ENCODE measurements around the gene MBOAT2.
"Not testable (repeated sequence)": the region's sequence is repeated elsewhere in the genome, so short reads cannot be mapped to it uniquely, and the experiment has no call there.

MBOAT2 gene

DNA sequence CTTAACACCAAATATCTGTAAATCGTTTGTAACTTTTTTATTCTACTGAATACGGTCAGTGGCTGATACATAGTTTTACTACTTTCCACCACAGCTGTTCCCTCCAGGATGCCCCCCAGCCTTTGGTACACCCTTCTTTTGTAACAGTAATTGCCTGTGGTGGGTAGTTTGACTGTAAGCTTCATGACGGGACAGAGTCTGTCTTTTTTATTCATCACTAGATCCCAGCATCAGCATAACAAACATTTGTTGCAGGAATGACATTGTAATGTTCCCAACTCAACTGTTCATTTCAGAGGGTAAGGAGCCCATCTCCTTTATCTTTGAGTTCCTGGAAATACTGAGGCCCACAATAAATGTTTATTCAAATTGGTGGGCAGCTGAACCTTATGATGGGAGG, 67.5 kb downstream of the MBOAT2 start:
- no peak overlapping the region for H2BK120ac ChIP-seq (ENCODE audit: low read depth, low read length)
- no peak overlapping the region for H3K27ac ChIP-seq (replicated peaks; ENCODE audit: low read length)
- no peak overlapping the region for H3K4me3 ChIP-seq (ENCODE audit: low read length in 2 of 2)
- peaks cover 0 to 9% of the 10 kb centered on the region in 2 donors for H3K4me1 ChIP-seq (ENCODE audit: control insufficient read depth in 2 of 2, insufficient read depth in 1 of 2, low read depth in 1 of 2, low read length in 2 of 2)
- no peak overlapping the region for H3K18ac ChIP-seq (ENCODE audit: low read length)
- H3K23ac ChIP-seq (ENCODE audit: low read depth, low read length, poor library complexity): no peak overlapping the region
- peaks cover 7 to 41% of the 10 kb centered on the region in 2 donors for H3K36me3 ChIP-seq (replicated peaks in 1 of 2; ENCODE audit: control insufficient read depth in 2 of 2, insufficient read depth in 2 of 2, low read length in 2 of 2)
- no peak overlapping the region for H2BK5ac ChIP-seq (ENCODE audit: low read length)
- no peak overlapping the region for H2AK5ac ChIP-seq (ENCODE audit: low read depth, low read length)
- H4K91ac ChIP-seq (ENCODE audit: low read depth, low read length, poor library complexity): no peak overlapping the region
- no CpG with 5 or more reads among the region's 3 CpGs for WGBS, 2 donors (ENCODE audit: extremely low coverage in 2 of 2, insufficient read length in 2 of 2, insufficient replicate concordance in 1 of 2)
- H3K27me3 ChIP-seq (ENCODE audit: control insufficient read depth in 3 of 3, insufficient read depth in 3 of 3, low read depth in 1 of 3, low read length in 3 of 3): no peaks in the 10 kb centered on the region
- no peak overlapping the region for H4K8ac ChIP-seq (ENCODE audit: low read depth, low read length)
- H2BK12ac ChIP-seq (ENCODE audit: low read length): no peak overlapping the region
- peaks cover 0 to 4% of the 10 kb centered on the region in 2 donors for H3K9me3 ChIP-seq (replicated peaks in 1 of 2; ENCODE audit: control insufficient read depth in 2 of 2, insufficient read depth in 1 of 2, low read depth in 1 of 2, low read length in 2 of 2)
- H2BK15ac ChIP-seq (ENCODE audit: low read length): no peak overlapping the region
- H2AFZ ChIP-seq (ENCODE audit: low read length): no peak overlapping the region
- H3K4me2 ChIP-seq (ENCODE audit: insufficient read depth, low read length, poor library complexity, severe bottlenecking): no peak overlapping the region
- H3K79me1 ChIP-seq (ENCODE audit: low read depth, low read length): no peaks in the 10 kb centered on the region
- no peak for DNase-seq (ENCODE audit: low spot score)
- H3K14ac ChIP-seq (ENCODE audit: low read length): no peak overlapping the region
- H3K4ac ChIP-seq (ENCODE audit: low read length): no peak overlapping the region
- no peak overlapping the region for H3K9ac ChIP-seq (ENCODE audit: low read depth, low read length, poor library complexity)

DNA sequence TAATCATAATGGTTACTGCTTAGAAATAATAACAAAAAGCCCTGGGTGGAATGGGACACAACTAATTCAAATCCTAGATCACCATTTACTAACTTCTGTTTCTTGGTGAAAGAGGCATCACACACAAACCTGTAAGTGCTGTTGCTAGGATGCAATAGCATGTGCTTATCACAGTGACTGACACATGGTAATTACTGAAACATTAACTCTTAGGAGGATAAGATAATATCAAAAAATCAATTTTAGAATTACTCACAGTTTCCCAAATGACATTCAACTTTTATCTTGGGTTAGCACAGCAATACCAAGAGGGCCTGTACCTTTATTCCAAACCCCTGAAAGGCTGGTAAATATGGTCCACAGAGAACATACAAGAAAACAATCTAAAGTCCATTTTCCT, 69.1 kb downstream of the MBOAT2 start:
- Histone ChIP-seq H3K27me3 (ENCODE audit: control insufficient read depth in 3 of 3, insufficient read depth in 3 of 3, low read depth in 1 of 3, low read length in 3 of 3) (no peaks in the 10 kb centered on the region), H4K91ac (ENCODE audit: low read depth, low read length, poor library complexity) (no peak overlapping the region), H3K79me1 (ENCODE audit: low read depth, low read length) (peaks cover 2% of the 10 kb centered on the region), H3K36me3 (replicated peaks in 1 of 2; ENCODE audit: control insufficient read depth in 2 of 2, insufficient read depth in 2 of 2, low read length in 2 of 2) (peaks cover 7 to 31% of the 10 kb centered on the region in 2 donors), H2BK120ac (ENCODE audit: low read depth, low read length) (no peak overlapping the region), H3K4me1 (ENCODE audit: control insufficient read depth in 2 of 2, insufficient read depth in 1 of 2, low read depth in 1 of 2, low read length in 2 of 2) (peaks cover 0 to 9% of the 10 kb centered on the region in 2 donors), H2BK5ac (ENCODE audit: low read length) (no peak overlapping the region), H3K4me3 (ENCODE audit: low read length in 2 of 2) (no peak overlapping the region), H3K27ac (replicated peaks; ENCODE audit: low read length) (no peak overlapping the region), H3K18ac (ENCODE audit: low read length) (no peak overlapping the region), H4K8ac (ENCODE audit: low read depth, low read length) (no peak overlapping the region), H3K4me2 (ENCODE audit: insufficient read depth, low read length, poor library complexity, severe bottlenecking) (no peak overlapping the region), H3K23ac (ENCODE audit: low read depth, low read length, poor library complexity) (no peak overlapping the region), H2BK12ac (ENCODE audit: low read length) (no peak overlapping the region), H3K4ac (ENCODE audit: low read length) (no peak overlapping the region), H2BK15ac (ENCODE audit: low read length) (no peak overlapping the region), H3K9me3 (replicated peaks in 1 of 2; ENCODE audit: control insufficient read depth in 2 of 2, insufficient read depth in 1 of 2, low read depth in 1 of 2, low read length in 2 of 2) (peaks cover 0 to 4% of the 10 kb centered on the region in 2 donors), H3K9ac (ENCODE audit: low read depth, low read length, poor library complexity) (no peak overlapping the region), H2AFZ (ENCODE audit: low read length) (no peak overlapping the region), H2AK5ac (ENCODE audit: low read depth, low read length) (no peak overlapping the region), H3K14ac (ENCODE audit: low read length) (no peak overlapping the region)
- DNase-seq (ENCODE audit: low spot score): no peak

DNA sequence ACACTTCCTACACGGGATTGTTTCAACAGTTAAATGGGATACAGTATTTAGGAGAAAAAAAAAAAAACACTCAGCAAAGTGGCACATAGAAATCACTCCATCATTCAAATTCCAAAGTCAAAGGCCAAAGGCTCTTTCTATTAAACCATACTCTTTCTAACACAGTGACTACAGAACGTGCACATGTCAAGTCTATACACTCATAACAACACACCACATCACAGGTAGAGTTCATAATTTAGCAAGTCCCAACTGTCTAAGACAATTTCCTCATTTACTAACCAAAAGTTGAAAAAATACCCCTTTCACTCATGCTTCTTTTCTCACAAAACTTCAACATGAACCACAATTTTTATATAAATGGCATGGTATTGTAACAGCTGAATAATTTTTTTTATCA, 70.8 kb downstream of the MBOAT2 start:
- Histone ChIP-seq H3K18ac (ENCODE audit: low read length) (no peak overlapping the region), H2BK120ac (ENCODE audit: low read depth, low read length) (no peak overlapping the region), H3K27ac (replicated peaks; ENCODE audit: low read length) (no peak overlapping the region), H4K8ac (ENCODE audit: low read depth, low read length) (no peak overlapping the region), H3K79me1 (ENCODE audit: low read depth, low read length) (peaks cover 2% of the 10 kb centered on the region), H3K9ac (ENCODE audit: low read depth, low read length, poor library complexity) (no peak overlapping the region), H3K4ac (ENCODE audit: low read length) (no peak overlapping the region), H2BK12ac (ENCODE audit: low read length) (no peak overlapping the region), H3K27me3 (ENCODE audit: control insufficient read depth in 3 of 3, insufficient read depth in 3 of 3, low read depth in 1 of 3, low read length in 3 of 3) (no peaks in the 10 kb centered on the region), H3K9me3 (replicated peaks in 1 of 2; ENCODE audit: control insufficient read depth in 2 of 2, insufficient read depth in 1 of 2, low read depth in 1 of 2, low read length in 2 of 2) (no peaks in the 10 kb centered on the region), H3K23ac (ENCODE audit: low read depth, low read length, poor library complexity) (no peak overlapping the region), H2AK5ac (ENCODE audit: low read depth, low read length) (no peak overlapping the region), H3K4me2 (ENCODE audit: insufficient read depth, low read length, poor library complexity, severe bottlenecking) (no peak overlapping the region), H2AFZ (ENCODE audit: low read length) (no peak overlapping the region), H4K91ac (ENCODE audit: low read depth, low read length, poor library complexity) (no peak overlapping the region), H3K4me1 (ENCODE audit: control insufficient read depth in 2 of 2, insufficient read depth in 1 of 2, low read depth in 1 of 2, low read length in 2 of 2) (peaks cover 0 to 8% of the 10 kb centered on the region in 2 donors), H3K14ac (ENCODE audit: low read length) (no peak overlapping the region), H3K4me3 (ENCODE audit: low read length in 2 of 2) (no peak overlapping the region), H2BK5ac (ENCODE audit: low read length) (no peak overlapping the region), H2BK15ac (ENCODE audit: low read length) (no peak overlapping the region), H3K36me3 (replicated peaks in 1 of 2; ENCODE audit: control insufficient read depth in 2 of 2, insufficient read depth in 2 of 2, low read length in 2 of 2) (peaks cover under 1 to 15% of the 10 kb centered on the region in 2 donors)
- no CpG with 5 or more reads among the region's 2 CpGs for WGBS, 2 donors (ENCODE audit: extremely low coverage in 2 of 2, insufficient read length in 2 of 2, insufficient replicate concordance in 1 of 2)
- DNase-seq (ENCODE audit: low spot score): no peak

DNA sequence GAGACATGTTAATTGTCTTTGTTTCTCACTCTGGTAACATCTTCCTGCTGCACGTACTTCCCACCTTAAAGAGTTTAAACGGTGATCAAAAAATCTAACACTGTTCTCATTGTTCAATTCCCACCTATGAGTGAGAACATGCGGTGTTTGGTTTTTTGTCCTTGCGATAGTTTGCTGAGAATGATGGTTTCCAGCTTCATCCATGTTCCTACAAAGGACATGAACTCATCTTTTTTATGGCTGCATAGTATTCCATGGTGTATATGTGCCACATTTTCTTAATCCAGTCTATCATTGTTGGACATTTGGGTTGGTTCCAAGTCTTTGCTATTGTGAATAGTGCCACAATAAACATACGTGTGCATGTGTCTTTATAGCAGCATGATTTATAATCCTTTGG, 73.3 kb downstream of the MBOAT2 start:
- peaks cover 9 to 14% of the 10 kb centered on the region in 2 donors for H3K4me1 ChIP-seq (ENCODE audit: control insufficient read depth in 2 of 2, insufficient read depth in 1 of 2, low read depth in 1 of 2, low read length in 2 of 2)
- not testable (repeated sequence) for H2BK5ac ChIP-seq (ENCODE audit: low read length); H3K14ac ChIP-seq (ENCODE audit: low read length); H3K9me3 ChIP-seq (replicated peaks in 1 of 2; ENCODE audit: control insufficient read depth in 2 of 2, insufficient read depth in 1 of 2, low read depth in 1 of 2, low read length in 2 of 2); H3K18ac ChIP-seq (ENCODE audit: low read length); H3K27me3 ChIP-seq (ENCODE audit: control insufficient read depth in 3 of 3, insufficient read depth in 3 of 3, low read depth in 1 of 3, low read length in 3 of 3); H2BK12ac ChIP-seq (ENCODE audit: low read length); H3K4ac ChIP-seq (ENCODE audit: low read length); H3K23ac ChIP-seq (ENCODE audit: low read depth, low read length, poor library complexity); H2AFZ ChIP-seq (ENCODE audit: low read length); H3K4me3 ChIP-seq (ENCODE audit: low read length in 2 of 2); H3K27ac ChIP-seq (replicated peaks; ENCODE audit: low read length); H4K8ac ChIP-seq (ENCODE audit: low read depth, low read length); H4K91ac ChIP-seq (ENCODE audit: low read depth, low read length, poor library complexity); H2BK120ac ChIP-seq (ENCODE audit: low read depth, low read length); H3K9ac ChIP-seq (ENCODE audit: low read depth, low read length, poor library complexity); H3K36me3 ChIP-seq (replicated peaks in 1 of 2; ENCODE audit: control insufficient read depth in 2 of 2, insufficient read depth in 2 of 2, low read length in 2 of 2); H3K4me2 ChIP-seq (ENCODE audit: insufficient read depth, low read length, poor library complexity, severe bottlenecking); H2BK15ac ChIP-seq (ENCODE audit: low read length); H2AK5ac ChIP-seq (ENCODE audit: low read depth, low read length); DNase-seq (ENCODE audit: low spot score); H3K79me1 ChIP-seq (ENCODE audit: low read depth, low read length)
- no CpG with 5 or more reads among the region's 5 CpGs for WGBS, 2 donors (ENCODE audit: extremely low coverage in 2 of 2, insufficient read length in 2 of 2, insufficient replicate concordance in 1 of 2)

Data from neuronal stem cell (in vitro differentiated cells).